CD4-positive, alpha-beta T cell treated with Interleukin-15 for 1 hour (primary cell): ENCODE measurements around the gene TTLL4.

Experiments
- DNase-seq: peaks from one replicate; pipeline ENCODE4 v3.0.0-alpha.2; 2020

The TTLL4 gene, protein sequence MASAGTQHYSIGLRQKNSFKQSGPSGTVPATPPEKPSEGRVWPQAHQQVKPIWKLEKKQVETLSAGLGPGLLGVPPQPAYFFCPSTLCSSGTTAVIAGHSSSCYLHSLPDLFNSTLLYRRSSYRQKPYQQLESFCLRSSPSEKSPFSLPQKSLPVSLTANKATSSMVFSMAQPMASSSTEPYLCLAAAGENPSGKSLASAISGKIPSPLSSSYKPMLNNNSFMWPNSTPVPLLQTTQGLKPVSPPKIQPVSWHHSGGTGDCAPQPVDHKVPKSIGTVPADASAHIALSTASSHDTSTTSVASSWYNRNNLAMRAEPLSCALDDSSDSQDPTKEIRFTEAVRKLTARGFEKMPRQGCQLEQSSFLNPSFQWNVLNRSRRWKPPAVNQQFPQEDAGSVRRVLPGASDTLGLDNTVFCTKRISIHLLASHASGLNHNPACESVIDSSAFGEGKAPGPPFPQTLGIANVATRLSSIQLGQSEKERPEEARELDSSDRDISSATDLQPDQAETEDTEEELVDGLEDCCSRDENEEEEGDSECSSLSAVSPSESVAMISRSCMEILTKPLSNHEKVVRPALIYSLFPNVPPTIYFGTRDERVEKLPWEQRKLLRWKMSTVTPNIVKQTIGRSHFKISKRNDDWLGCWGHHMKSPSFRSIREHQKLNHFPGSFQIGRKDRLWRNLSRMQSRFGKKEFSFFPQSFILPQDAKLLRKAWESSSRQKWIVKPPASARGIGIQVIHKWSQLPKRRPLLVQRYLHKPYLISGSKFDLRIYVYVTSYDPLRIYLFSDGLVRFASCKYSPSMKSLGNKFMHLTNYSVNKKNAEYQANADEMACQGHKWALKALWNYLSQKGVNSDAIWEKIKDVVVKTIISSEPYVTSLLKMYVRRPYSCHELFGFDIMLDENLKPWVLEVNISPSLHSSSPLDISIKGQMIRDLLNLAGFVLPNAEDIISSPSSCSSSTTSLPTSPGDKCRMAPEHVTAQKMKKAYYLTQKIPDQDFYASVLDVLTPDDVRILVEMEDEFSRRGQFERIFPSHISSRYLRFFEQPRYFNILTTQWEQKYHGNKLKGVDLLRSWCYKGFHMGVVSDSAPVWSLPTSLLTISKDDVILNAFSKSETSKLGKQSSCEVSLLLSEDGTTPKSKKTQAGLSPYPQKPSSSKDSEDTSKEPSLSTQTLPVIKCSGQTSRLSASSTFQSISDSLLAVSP

DNA sequence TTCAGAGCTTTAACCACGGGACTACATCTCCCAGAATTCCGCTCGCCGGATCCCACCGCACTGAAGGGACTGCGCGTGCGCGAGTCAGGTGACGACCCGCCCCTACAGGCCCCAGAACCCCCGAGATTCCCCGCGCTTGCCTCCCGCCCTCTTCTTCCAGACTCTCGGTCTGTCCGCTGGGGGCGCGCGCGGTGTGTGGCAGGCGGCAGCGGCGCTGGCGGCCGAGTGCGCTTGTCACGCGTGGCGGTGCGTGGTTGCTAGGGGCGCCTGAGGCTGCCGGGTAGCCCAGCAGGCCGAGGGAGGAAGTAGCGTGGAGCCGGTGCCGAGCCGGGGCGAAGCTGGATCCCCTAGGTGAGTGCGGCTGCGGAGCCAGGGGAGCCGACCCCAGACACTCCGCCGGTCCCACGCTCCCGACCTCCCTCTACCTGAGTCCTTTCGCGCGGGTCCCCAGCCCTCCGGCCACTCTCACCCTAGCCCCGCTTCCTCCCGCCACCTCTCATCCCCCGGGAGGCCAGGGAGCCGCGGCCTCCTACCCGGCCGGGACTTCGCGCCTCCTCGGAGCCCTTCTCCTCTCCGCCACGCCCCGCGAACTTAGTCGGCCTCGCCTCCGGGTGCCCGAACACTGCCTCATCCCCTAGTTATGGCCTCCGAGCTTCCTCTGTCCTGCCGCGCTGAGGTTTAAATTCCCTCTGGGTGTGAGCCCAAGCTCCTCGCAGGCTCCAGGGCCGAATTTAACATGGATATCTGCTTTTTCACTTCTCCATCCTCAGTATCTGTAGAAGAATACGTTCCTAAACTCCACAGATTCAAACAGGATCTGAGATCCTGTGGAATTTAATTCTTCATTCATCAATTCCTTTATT is at the start of gene TTLL4:
Gene TTLL4 (plus strand): TSS at position 149 of the 863 bp plus-strand sequence. CDS start 26,842 bp downstream, outside the sequence.
- peak; percentile 98 for DNase-seq

GRCh38 chr2:218662377-218662776 is 48.3 kb upstream of the TTLL4 start:
- no peak for DNase-seq

GRCh38 chr2:218662827-218663226 is 47.8 kb upstream of the TTLL4 start:
- no peak for DNase-seq

GRCh38 chr2:218663901-218664300 is 46.7 kb upstream of the TTLL4 start:
- no peak for DNase-seq

DNA sequence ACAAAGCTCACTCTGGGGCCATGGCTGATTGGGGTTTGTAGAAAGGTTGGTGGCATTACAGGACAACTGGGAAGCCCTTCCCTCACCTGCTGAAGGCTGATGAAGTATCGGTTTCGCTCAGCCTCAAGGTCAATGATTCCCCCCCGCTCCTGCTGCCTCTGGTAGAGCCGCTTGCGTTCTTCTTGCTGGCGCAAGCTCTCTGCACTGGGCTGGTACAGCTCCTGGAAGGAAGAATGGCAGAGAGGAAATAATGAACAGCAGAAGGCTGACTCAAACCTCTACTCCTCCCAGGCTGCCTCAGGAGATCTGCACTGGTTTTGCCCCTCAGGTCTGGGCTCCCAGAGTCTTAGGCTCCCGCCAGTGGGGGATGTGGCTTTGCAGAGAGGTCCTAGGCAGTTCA is 46.0 kb upstream of the TTLL4 start:
- DNase-seq = no peak

- no peak for DNase-seq
Measured at GRCh38 chr2:218671097-218671653, 39.5 kb upstream of the TTLL4 start.

DNA sequence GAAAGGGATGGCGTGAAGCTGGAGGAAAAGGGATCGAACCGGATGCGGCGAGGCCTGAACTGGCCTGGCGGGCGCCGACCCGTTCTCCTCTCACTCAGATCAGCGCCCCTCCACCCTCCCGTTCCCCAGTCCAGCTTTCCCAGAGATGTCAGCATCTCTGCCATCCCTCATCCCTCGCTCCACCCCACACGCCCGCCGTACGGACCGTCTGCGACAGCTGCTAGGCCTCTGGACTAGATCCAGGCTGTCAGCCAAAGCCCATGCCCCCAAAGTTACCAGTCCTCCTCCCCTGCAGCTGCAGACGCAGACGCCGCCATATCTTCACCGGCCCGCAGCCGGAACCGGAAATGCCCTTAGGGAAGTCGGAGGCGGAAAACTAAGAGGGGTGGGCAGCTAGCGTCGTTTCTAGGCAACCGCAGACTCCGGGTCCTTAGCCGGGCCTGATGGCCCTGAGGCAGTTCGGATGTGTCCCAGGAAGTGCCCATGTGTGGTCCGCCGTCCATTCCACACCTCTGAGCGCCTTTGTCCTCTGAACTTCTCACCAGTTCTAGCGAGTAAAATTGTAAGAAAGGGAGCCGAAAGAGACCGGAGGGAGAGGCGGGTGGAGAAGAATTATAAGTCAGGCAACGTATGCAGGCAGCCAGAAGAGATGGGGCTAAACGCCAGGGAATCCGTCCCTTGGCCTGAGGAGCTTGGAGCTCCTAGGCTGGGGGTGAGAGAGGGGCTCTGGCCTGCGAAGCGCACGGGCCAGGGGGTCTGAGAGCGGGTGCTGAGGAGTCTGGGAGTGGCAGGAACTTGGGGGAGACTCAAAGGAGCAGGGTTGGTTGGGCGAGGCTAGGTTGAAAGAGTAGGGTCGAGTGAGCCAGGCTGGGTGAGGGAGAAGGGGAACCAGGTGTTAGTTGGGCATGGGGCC is 38.7 kb upstream of the TTLL4 start, which contains the start of the genes RNF25 and STK36:
Gene RNF25 (minus strand): TSS at position 349 of the 913 bp plus-strand sequence. CDS start 32 bp downstream, at position 317.
Gene STK36 (plus strand): TSS at position 433 of the 913 bp plus-strand sequence. CDS start 744 bp downstream, outside the sequence.
- DNase-seq = peak; percentile 82

DNA sequence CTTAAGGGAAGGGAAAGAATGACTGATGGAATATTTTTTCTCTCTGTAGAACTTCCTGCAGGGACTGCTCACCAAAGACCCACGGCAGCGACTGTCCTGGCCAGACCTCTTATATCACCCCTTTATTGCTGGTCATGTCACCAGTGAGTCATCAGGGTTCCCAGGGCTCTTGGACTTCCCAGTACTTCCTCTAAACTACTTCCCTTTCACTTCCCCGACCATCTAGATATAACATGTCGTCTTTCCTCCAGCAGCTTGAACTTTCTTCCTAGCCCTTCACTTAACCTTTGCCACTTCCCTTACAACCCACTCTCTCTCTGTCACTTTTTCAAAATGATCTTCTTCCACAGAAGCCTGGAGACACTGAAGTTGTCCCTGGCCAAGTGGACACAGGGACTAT is 31.5 kb upstream of the TTLL4 start:
- peak; percentile 65 for DNase-seq

DNA sequence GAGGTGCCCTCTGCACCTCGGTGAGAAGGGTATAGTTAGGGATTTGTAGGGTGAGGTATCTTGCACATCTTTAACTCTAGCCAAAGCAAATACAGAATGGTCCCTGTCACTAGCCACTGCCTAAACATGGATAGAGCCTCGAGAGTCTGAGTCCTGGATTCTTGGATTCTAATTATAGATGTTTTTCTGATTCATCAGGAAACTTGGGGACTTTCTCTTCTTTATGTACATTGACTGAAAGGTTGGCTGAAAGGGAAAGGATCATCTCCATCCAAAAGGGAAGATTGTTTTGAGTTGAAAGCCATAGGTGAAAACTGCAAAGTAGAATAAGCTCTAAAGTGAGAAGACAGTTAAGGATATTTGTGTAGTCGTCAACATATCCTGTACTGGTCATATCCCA is 30.6 kb upstream of the TTLL4 start:
- DNase-seq = no peak

DNA sequence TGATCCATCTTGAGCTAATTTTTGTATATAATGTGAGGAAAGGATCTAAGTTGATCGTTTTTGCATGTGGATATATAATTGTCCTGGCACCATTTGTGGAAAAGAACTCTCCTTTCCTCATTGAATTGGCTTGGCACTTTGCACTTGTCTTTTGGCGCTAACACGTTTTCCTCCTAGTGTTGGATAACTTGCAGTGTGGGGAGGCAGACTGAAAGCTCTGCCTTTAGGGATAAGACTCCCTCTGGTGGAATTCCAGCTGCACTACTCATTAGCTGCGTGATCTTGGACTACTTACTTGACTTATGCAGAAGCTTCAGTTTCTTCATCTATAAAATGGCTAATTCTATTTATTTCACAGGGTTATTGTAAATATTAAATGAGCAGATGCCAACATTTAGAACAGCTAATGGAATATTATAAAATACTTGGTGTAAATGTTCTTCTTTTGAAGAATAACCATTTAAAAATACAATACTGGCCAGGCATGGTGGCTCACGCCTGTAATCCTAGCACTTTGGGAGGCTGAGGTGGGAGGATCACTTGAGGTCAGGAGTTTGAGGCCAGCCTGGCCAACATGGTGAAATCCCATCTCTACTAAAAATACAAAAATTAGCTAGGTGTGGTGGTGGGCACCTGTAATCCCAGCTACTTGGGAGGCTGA is 23.1 kb upstream of the TTLL4 start:
- peak; percentile 40 for DNase-seq

DNA sequence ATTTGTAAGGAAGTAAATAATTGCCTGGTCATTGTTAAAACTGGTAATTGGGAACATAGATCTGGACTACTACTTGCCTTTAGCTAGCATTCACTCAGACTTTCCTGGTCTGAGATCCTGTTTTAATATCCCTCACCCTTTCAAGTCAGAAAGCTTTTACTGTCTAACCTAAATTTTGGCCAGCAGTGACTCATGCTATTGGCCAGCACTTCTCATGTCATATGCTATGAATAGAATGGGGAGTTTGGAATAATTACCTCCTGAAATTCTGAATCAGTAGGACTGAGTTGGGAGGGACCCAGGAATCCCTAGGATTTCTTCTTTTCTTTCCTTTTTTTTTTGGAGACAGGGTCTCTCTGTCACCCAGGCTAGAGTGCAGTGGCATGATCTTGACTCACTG is 19.4 kb upstream of the TTLL4 start:
- no peak for DNase-seq

GRCh38 chr2:218694405-218695145 is 16.1 kb upstream of the TTLL4 start:
- DNase-seq = no peak

DNA sequence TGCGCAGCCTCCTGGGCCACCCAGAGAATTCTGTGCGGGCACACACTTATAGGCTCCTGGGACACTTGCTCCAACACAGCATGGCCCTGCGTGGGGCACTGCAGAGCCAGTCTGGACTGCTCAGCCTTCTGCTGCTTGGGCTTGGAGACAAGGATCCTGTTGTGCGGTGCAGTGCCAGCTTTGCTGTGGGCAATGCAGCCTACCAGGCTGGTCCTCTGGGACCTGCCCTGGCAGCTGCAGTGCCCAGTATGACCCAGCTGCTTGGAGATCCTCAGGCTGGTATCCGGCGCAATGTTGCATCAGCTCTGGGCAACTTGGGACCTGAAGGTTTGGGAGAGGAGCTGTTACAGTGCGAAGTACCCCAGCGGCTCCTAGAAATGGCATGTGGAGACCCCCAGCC is 11.8 kb upstream of the TTLL4 start:
- DNase-seq = no peak

GRCh38 chr2:218701806-218702205 is 8.8 kb upstream of the TTLL4 start:
- DNase-seq = no peak

DNA sequence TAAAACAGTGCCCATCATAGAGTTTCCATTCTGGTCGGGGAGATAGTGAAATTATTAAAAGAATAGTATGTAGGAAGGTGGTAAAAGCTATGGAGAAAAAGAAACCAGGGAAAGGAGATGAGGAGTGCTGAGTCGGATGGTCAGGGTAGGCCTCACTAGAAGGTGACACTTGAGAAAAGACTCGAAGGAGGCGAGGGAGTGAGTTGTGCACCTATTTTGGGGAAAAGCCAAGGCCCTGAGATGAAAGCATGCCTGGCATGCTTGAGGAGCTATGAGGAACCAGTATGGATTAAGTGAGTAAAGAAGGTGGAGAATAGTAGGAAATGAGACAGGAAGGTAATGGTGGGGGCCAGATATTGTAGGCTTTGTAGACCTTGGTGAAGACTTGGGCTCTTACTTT is 7.3 kb upstream of the TTLL4 start:
- no peak for DNase-seq

DNA sequence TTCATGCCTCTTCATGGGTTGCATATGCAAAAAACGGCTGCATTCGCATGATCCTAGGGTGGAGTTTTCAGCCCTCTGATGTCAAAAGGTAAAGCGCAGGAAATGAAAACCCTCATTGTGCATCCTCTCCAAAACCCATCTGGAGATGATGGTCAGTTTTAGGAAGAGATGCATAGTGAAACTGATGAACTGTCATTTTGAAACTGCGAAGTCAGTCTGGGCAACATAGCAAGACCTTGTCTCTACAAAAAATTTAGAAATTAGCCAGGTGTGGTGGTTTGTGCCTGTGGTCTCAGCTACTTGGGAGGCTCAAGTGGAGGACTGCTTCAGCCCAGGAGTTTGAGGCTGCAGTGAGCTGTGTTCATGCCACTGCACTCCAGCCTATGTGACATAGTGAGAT is 2.5 kb upstream of the TTLL4 start:
- DNase-seq = no peak

DNA sequence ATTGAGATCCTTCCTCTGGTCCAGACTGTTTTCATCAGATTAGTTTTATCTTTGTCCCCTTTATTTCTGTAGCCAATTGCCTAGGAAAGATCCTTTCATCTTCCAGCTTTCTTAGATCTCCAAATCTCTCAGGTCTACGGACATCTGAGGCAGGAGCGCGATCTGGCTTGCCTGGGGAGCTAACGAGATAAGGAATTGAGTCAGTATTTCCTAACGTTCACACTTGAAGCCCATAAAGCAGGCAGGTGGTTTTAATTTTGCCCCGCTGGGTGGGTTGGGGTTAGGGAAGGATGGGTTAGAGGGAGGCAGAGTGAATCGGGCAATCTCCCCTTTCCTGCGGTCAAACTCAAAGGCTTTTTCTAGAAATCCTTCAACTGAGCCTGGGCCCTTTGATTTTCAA is 727 bp upstream of the TTLL4 start:
- no peak for DNase-seq

DNA sequence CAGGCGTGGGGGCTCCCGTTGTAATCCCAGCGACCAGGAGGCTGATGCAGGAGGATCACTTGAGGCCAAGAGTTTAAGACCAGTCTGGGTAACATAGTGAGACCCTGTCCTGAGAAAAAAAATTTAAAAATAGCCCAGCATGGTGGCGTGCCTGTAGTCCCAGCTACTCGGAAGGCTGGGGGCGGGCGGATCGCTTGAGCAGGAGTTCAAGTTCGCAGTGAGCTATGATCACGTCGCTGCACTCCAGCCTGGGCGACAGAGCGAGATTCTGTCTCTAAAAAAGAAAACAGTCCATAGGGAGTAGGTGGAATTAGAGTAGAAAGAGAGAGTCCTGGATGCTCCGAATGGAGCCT is 325 bp upstream of the TTLL4 start:
- DNase-seq = no peak

- no peak for DNase-seq
Measured at GRCh38 chr2:218711550-218711929, 905 bp downstream of the TTLL4 start.
